Subcutaneous abdominal adipose tissue (tissue), 5 donors: Measurements from ENCODE around the gene DDAH1.

Experiments used
- H3K27ac ChIP-seq: one replicate; pipeline ENCODE4 v1.7.0; 2013; ENCODE audit warnings: low read depth, mild to moderate bottlenecking, inconsistent platforms, low read length, moderate library complexity
- H3K27me3 ChIP-seq, 5 donors: one replicate each; pipeline ENCODE4 v1.7.0; 2013; ENCODE audit warnings: low read length in 5 of 5, inconsistent platforms in 1 of 5; ENCODE audit not compliant: control insufficient read depth in 5 of 5, insufficient read depth in 4 of 5
- H3K36me3 ChIP-seq, 5 donors: one replicate each; pipeline ENCODE4 v1.7.0; 2013; ENCODE audit warnings: low read length in 5 of 5; ENCODE audit not compliant: control insufficient read depth in 5 of 5, insufficient read depth in 5 of 5
- H3K4me1 ChIP-seq, 5 donors: one replicate each; pipeline ENCODE4 v1.7.0; 2013; ENCODE audit warnings: low read length in 5 of 5, mild to moderate bottlenecking in 3 of 5, moderate library complexity in 1 of 5; ENCODE audit not compliant: control insufficient read depth in 5 of 5, insufficient read depth in 5 of 5
- H3K4me3 ChIP-seq, 5 donors: one replicate each; pipeline ENCODE4 v1.7.0; 2013; ENCODE audit warnings: low read length in 5 of 5, low read depth in 1 of 5
- H3K9ac ChIP-seq, 5 donors: one replicate each; pipeline ENCODE4 v1.7.0; 2013; ENCODE audit warnings: low read length in 5 of 5, mild to moderate bottlenecking in 4 of 5, moderate library complexity in 3 of 5
- H3K9me3 ChIP-seq, 5 donors: one replicate each; pipeline ENCODE4 v1.7.0; 2013; ENCODE audit warnings: low read length in 5 of 5; ENCODE audit not compliant: control insufficient read depth in 5 of 5
- donor health status: healthy.
- donor health status: healthy.
- donor health status: healthy.
- donor health status: healthy.
- donor health status: healthy.

DDAH1 gene

GRCh38 chr1:85494074-85494903 is 29.3 kb upstream of the DDAH1 start:
- no peak overlapping the region for H3K9ac ChIP-seq
- no peaks in the 10 kb centered on the region for H3K27me3 ChIP-seq
- H3K4me3 ChIP-seq = no peak overlapping the region
- no peaks in the 10 kb centered on the region for H3K9me3 ChIP-seq
- H3K4me1 ChIP-seq = peaks cover 0 to 13% (median 7%) of the 10 kb centered on the region in 5 donors
- no peaks in the 10 kb centered on the region for H3K36me3 ChIP-seq
- H3K27ac ChIP-seq = no peak overlapping the region

GRCh38 chr1:85490270-85490985 is 25.5 kb upstream of the DDAH1 start:
- no peak overlapping the region for H3K4me3 ChIP-seq
- H3K4me1 ChIP-seq = peaks cover 0 to 13% (median 4%) of the 10 kb centered on the region in 5 donors
- no peaks in the 10 kb centered on the region for H3K36me3 ChIP-seq
- H3K27me3 ChIP-seq = no peaks in the 10 kb centered on the region
- H3K9ac ChIP-seq = no peak overlapping the region
- no peak overlapping the region for H3K27ac ChIP-seq
- no peaks in the 10 kb centered on the region for H3K9me3 ChIP-seq

- Histone ChIP-seq H3K9ac (no peak overlapping the region), H3K27me3 (no peaks in the 10 kb centered on the region), H3K27ac (no peak overlapping the region), H3K36me3 (no peaks in the 10 kb centered on the region), H3K9me3 (no peaks in the 10 kb centered on the region), H3K4me1 (no peaks in the 10 kb centered on the region), H3K4me3 (no peak overlapping the region)
Measured at GRCh38 chr1:85488126-85488525, 23.2 kb upstream of the DDAH1 start.

GRCh38 chr1:85485516-85485915 is 20.6 kb upstream of the DDAH1 start:
- no peaks in the 10 kb centered on the region for H3K4me1 ChIP-seq
- no peaks in the 10 kb centered on the region for H3K9me3 ChIP-seq
- H3K9ac ChIP-seq = no peak overlapping the region
- H3K27me3 ChIP-seq = no peaks in the 10 kb centered on the region
- H3K36me3 ChIP-seq = no peaks in the 10 kb centered on the region
- no peak overlapping the region for H3K27ac ChIP-seq
- no peak overlapping the region for H3K4me3 ChIP-seq

GRCh38 chr1:85484716-85485115 is 19.8 kb upstream of the DDAH1 start:
- Histone ChIP-seq H3K4me1 (no peaks in the 10 kb centered on the region), H3K27me3 (no peaks in the 10 kb centered on the region), H3K4me3 (no peak overlapping the region), H3K27ac (no peak overlapping the region), H3K9me3 (no peaks in the 10 kb centered on the region), H3K36me3 (no peaks in the 10 kb centered on the region), H3K9ac (no peak overlapping the region)

- Histone ChIP-seq H3K9me3 (no peaks in the 10 kb centered on the region), H3K9ac (no peak overlapping the region), H3K36me3 (no peaks in the 10 kb centered on the region), H3K4me1 (no peaks in the 10 kb centered on the region), H3K4me3 (no peak overlapping the region), H3K27me3 (no peaks in the 10 kb centered on the region), H3K27ac (no peak overlapping the region)
Measured at GRCh38 chr1:85484264-85484663, 19.3 kb upstream of the DDAH1 start.

GRCh38 chr1:85481688-85482087 is 16.7 kb upstream of the DDAH1 start:
- Histone ChIP-seq H3K4me3 (no peak overlapping the region), H3K9me3 (no peaks in the 10 kb centered on the region), H3K27me3 (no peaks in the 10 kb centered on the region), H3K4me1 (no peaks in the 10 kb centered on the region), H3K36me3 (no peaks in the 10 kb centered on the region), H3K9ac (no peak overlapping the region), H3K27ac (no peak overlapping the region)

- Histone ChIP-seq H3K36me3 (no peaks in the 10 kb centered on the region), H3K27ac (no peak overlapping the region), H3K9ac (no peak overlapping the region), H3K4me1 (no peaks in the 10 kb centered on the region), H3K27me3 (no peaks in the 10 kb centered on the region), H3K9me3 (no peaks in the 10 kb centered on the region), H3K4me3 (no peak overlapping the region)
Measured at GRCh38 chr1:85480566-85480965, 15.6 kb upstream of the DDAH1 start.

- H3K27ac ChIP-seq = no peak overlapping the region
- no peaks in the 10 kb centered on the region for H3K36me3 ChIP-seq
- no peaks in the 10 kb centered on the region for H3K9me3 ChIP-seq
- H3K27me3 ChIP-seq = no peaks in the 10 kb centered on the region
- H3K9ac ChIP-seq = no peak overlapping the region
- H3K4me3 ChIP-seq = no peak overlapping the region
- no peaks in the 10 kb centered on the region for H3K4me1 ChIP-seq
Measured at GRCh38 chr1:85479491-85479890, 14.5 kb upstream of the DDAH1 start.

- Histone ChIP-seq H3K27ac (no peak overlapping the region), H3K27me3 (no peaks in the 10 kb centered on the region)
Measured at GRCh38 chr1:85478366-85478765, 13.4 kb upstream of the DDAH1 start.

More at GRCh38 chr1:85478366-85478765, 13.4 kb upstream of the DDAH1 start:
- H3K4me1 ChIP-seq = no peaks in the 10 kb centered on the region
- no peaks in the 10 kb centered on the region for H3K36me3 ChIP-seq
- H3K4me3 ChIP-seq = no peak overlapping the region
- no peak overlapping the region for H3K9ac ChIP-seq
- H3K9me3 ChIP-seq = no peaks in the 10 kb centered on the region
